Measurements from ENCODE around the gene VPS13D.

The VPS13D gene

DNA sequence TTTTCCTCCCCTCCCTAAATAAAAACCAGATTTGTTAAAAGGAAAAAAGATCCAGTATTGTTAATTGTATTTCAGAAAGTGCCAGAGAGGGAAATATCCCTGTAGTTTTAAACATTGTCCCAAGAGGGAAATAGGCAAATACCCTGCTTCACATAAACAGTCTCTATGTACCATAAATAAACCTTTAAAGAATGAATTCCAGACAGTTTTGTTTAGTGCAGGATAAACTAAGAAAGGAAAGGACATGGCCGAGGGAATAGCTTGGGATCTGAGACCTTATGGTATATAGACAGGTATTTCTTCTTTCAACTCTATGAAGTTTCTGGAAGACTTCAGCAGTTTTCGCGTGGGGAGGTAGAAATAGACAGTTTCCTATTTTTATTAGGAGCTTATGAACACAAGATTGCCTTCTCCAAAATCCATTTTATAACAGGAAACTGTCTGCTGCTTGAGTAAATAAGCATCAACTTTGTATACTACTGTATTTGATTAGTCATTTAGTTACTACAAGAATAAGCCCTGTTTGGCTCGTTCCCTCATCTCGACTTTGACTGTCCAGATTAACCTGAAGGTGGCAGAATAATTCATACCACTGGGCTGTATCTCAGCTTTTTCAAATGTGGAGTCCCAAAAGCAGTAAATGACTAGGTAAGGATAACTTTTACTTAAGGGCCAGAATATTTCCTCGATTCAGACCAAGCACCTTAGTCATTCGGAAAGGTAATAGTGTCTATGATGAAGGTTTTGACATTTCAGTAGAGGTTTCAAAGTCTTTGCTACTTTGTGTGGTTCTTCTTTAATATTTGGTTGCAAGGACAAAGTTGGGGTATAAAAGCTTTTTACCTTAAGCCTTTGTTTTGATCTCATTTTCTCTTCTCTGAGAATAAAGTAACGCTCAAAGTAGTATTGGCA, 177.5 kb downstream of the VPS13D start:
- peaks cover 34% of the 10 kb centered on the region for H3K4me1 ChIP-seq (ENCODE audit: control insufficient read depth, insufficient read depth, low read length)
- no peaks in the 10 kb centered on the region for H3K27me3 ChIP-seq (ENCODE audit: control insufficient read depth, insufficient read depth, low read length)
- H3K9ac ChIP-seq (ENCODE audit: low read length) = no peak overlapping the region

DNA sequence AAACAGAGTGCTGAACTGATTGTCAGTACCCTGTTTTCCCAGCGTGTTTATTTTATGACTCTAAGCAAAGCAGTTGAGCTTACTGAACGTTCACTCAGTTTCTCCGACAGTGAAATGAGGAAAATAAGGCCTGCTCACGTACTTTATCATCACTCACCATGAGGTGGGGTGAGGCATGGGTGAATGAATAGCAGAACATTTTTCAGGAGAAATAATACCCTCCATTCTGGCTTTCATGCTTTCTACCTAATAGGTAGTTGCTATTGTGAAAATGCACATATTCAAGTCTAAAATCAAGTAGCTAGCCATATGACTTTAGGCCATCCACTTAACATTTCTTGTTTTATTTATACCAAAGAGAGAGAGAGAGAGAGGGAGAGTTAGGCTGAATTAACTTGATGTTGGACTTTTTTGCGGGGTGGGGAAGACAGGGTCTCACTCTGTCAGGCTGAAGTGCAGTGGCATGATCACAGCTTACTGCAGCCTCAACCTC, 178.2 kb downstream of the VPS13D start:
- H3K4me1 ChIP-seq (ENCODE audit: control insufficient read depth, insufficient read depth, low read length) = peaks cover 34% of the 10 kb centered on the region
- no peaks in the 10 kb centered on the region for H3K9me3 ChIP-seq (ENCODE audit: control insufficient read depth, low read length)
- no peak overlapping the region for H3K9ac ChIP-seq (ENCODE audit: low read length)
- H3K36me3 ChIP-seq (ENCODE audit: control insufficient read depth, insufficient read depth, low read length) = no peaks in the 10 kb centered on the region
- H3K27me3 ChIP-seq (ENCODE audit: control insufficient read depth, insufficient read depth, low read length) = no peaks in the 10 kb centered on the region
- H3K4me3 ChIP-seq (ENCODE audit: low read length) = no peak overlapping the region

More for the DNA sequence above, 177.5 kb downstream of the VPS13D start:
- Histone ChIP-seq H3K36me3 (ENCODE audit: control insufficient read depth, insufficient read depth, low read length) (no peaks in the 10 kb centered on the region), H3K9me3 (ENCODE audit: control insufficient read depth, low read length) (no peaks in the 10 kb centered on the region), H3K4me3 (ENCODE audit: low read length) (no peak overlapping the region)

DNA sequence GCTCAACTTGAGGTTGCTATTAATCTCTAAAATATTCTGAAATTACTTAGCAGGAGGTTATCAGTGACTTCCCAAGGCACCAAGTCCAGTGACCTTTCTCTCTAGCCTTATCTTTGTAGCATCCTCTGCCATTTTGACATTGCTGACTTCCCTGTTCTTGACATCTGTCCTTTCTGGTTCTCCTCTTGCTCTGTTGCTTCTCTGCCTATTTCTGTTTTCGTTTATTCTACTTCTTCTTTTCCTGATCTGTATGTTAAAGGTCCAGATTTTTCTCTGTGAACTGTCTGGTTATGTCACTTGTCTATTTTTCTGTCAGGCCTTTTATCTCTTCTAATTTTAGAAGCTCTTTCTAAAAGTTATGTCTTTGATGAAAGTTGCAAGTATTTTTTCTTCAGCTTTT, 178.8 kb downstream of the VPS13D start:
- Histone ChIP-seq H3K27me3 (ENCODE audit: control insufficient read depth, insufficient read depth, low read length) (no peaks in the 10 kb centered on the region), H3K9me3 (ENCODE audit: control insufficient read depth, low read length) (no peaks in the 10 kb centered on the region), H3K9ac (ENCODE audit: low read length) (no peak overlapping the region), H3K36me3 (ENCODE audit: control insufficient read depth, insufficient read depth, low read length) (no peaks in the 10 kb centered on the region), H3K4me1 (ENCODE audit: control insufficient read depth, insufficient read depth, low read length) (peaks cover 34% of the 10 kb centered on the region), H3K4me3 (ENCODE audit: low read length) (no peak overlapping the region)

DNA sequence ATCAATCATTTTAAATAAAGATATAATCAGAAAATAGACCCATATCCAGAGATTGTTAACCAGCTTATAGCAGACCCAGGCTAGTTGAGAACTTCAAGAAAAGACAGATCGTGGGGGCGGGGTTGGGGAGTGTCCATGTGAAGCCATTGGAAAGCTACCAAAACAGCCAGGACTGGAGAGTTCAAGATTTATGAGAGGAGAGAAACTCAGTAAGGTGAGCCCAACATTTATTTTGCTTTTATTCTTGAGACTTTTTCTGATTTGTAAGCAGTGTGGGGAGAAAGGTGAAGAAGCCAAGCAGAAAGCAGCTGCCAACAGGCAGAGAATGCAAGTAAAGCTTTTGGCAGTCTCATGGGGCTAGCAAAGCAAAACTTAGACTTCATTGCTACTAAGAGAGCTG, 179.9 kb downstream of the VPS13D start:
- Histone ChIP-seq H3K9ac (ENCODE audit: low read length) (no peak overlapping the region), H3K4me3 (ENCODE audit: low read length) (no peak overlapping the region), H3K4me1 (ENCODE audit: control insufficient read depth, insufficient read depth, low read length) (peaks cover 34% of the 10 kb centered on the region), H3K27me3 (ENCODE audit: control insufficient read depth, insufficient read depth, low read length) (no peaks in the 10 kb centered on the region), H3K9me3 (ENCODE audit: control insufficient read depth, low read length) (no peaks in the 10 kb centered on the region), H3K36me3 (ENCODE audit: control insufficient read depth, insufficient read depth, low read length) (no peaks in the 10 kb centered on the region)

DNA sequence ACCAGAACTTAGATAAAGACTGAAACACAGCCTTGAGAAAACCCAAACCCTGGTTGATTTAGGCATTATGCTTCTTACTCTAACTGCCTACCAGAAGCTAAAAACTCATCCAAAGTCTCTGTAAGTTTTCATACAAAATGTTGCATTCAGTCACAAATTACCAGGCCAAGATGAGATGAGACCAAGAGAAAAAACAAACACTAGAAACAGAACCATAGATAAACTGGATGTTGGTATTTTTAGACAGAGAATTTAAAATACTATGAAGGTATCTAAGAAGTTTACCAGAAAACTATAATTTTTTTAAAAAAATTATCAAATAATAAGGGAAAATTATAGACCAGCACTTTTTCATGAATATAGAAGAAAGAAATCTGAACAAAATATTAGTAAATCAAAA, 180.5 kb downstream of the VPS13D start:
- Histone ChIP-seq H3K9ac (ENCODE audit: low read length) (no peak overlapping the region), H3K36me3 (ENCODE audit: control insufficient read depth, insufficient read depth, low read length) (no peaks in the 10 kb centered on the region), H3K4me1 (ENCODE audit: control insufficient read depth, insufficient read depth, low read length) (peaks cover 28% of the 10 kb centered on the region), H3K27me3 (ENCODE audit: control insufficient read depth, insufficient read depth, low read length) (no peaks in the 10 kb centered on the region), H3K4me3 (ENCODE audit: low read length) (no peak overlapping the region), H3K9me3 (ENCODE audit: control insufficient read depth, low read length) (no peaks in the 10 kb centered on the region)

DNA sequence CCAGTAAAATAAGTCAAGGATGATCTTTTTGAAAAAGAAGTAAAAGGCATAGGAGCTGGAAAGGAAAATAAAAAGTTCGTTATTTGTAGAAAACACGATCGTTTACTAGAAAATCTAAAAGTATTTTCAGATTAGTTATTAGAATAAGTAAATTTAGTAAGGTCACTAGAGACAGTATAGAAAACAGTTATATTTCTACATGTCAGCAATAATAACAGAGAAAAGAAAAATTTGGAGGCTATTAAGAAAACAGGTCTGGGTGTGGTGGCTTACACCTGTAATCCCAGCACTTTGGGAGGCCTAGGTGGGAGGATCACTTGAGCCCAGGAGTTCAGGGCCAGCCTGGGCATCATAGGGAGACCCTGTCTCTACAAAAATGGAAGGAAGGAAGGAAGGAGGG, 181.3 kb downstream of the VPS13D start:
- Histone ChIP-seq H3K9me3 (ENCODE audit: control insufficient read depth, low read length) (no peaks in the 10 kb centered on the region), H3K27me3 (ENCODE audit: control insufficient read depth, insufficient read depth, low read length) (no peaks in the 10 kb centered on the region), H3K4me3 (ENCODE audit: low read length) (no peak overlapping the region), H3K4me1 (ENCODE audit: control insufficient read depth, insufficient read depth, low read length) (peaks cover 21% of the 10 kb centered on the region), H3K9ac (ENCODE audit: low read length) (no peak overlapping the region), H3K36me3 (ENCODE audit: control insufficient read depth, insufficient read depth, low read length) (no peaks in the 10 kb centered on the region)

DNA sequence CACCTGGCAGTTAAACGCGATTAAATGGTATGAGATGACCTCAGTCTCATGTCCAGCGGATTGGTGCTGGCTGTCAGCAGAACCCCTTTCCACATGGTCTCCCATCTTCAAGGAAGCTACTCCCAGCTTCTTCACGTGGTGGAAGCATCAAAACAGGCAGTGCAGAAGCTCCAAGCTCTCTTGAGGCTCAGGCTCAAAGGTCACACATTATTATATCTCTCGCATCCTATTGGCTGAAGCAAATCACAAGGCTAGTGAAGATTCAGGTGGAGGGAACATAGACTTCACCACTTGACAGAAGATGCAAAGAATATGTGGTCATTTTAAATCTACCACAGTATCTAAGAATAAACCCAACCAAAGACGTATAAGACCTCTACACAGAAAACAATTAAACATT, 181.9 kb downstream of the VPS13D start:
- no peaks in the 10 kb centered on the region for H3K27me3 ChIP-seq (ENCODE audit: control insufficient read depth, insufficient read depth, low read length)
- H3K36me3 ChIP-seq (ENCODE audit: control insufficient read depth, insufficient read depth, low read length) = no peaks in the 10 kb centered on the region
- peaks cover 14% of the 10 kb centered on the region for H3K4me1 ChIP-seq (ENCODE audit: control insufficient read depth, insufficient read depth, low read length)
- no peak overlapping the region for H3K9ac ChIP-seq (ENCODE audit: low read length)
- H3K9me3 ChIP-seq (ENCODE audit: control insufficient read depth, low read length) = no peaks in the 10 kb centered on the region
- no peak overlapping the region for H3K4me3 ChIP-seq (ENCODE audit: low read length)

DNA sequence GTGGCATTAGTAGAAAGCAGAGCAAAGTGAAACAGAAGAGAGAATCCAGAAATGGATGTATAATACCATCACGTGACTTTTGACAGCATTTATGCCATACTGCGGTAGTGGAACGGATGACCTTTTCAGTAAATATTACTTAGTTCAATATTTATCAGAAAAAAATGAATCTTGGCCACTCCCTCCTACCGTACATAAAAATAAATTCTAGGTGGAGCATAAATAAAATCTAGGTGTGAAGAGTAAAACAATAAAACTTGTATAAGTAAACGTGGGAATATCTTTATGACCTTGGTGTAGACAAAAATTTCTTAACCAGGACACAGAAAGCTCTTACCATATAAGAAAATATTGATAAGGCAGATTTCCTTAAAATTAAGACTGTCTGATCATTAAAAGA, 182.6 kb downstream of the VPS13D start:
- Histone ChIP-seq H3K36me3 (ENCODE audit: control insufficient read depth, insufficient read depth, low read length) (peaks cover 3% of the 10 kb centered on the region), H3K4me3 (ENCODE audit: low read length) (no peak overlapping the region), H3K4me1 (ENCODE audit: control insufficient read depth, insufficient read depth, low read length) (peaks cover 8% of the 10 kb centered on the region), H3K9me3 (ENCODE audit: control insufficient read depth, low read length) (no peaks in the 10 kb centered on the region), H3K27me3 (ENCODE audit: control insufficient read depth, insufficient read depth, low read length) (no peaks in the 10 kb centered on the region), H3K9ac (ENCODE audit: low read length) (no peak overlapping the region)

DNA sequence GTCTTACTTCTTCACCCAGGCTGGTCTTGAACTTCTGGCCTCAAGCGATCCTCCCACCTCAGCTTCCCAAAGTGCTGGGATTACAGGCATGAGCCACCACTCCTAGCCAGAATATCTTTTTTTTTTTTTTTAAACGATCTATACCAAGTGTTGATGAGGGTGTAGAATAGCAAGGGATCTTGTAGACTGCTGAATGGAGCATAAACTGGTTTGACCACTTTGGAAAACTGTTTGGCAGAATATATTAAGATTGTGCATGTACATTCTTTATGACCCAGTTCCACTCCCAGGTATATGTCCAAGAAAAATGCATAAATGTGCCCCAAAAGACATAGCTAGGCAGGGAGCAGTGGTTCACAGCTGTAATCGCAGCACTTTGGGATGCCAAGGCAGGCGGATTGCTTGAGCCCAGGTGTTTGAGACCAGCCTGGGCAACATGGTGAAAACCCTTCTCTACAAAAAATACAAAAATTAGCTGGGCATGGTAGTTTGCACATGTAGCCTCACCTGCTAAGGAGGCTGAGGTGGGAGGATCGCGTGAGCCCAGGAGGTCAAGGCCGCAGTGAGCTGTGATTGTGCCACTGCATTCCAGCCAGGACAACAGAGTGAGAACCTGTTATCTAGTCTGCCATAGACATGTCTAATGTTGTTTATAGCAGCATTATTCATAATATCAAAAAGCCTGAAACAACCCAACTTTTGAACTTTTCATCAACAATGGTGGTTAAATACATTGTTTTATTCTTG, 184.0 kb downstream of the VPS13D start:
- peaks cover 3% of the 10 kb centered on the region for H3K36me3 ChIP-seq (ENCODE audit: control insufficient read depth, insufficient read depth, low read length)
- H3K9me3 ChIP-seq (ENCODE audit: control insufficient read depth, low read length) = no peaks in the 10 kb centered on the region
- no peaks in the 10 kb centered on the region for H3K4me1 ChIP-seq (ENCODE audit: control insufficient read depth, insufficient read depth, low read length)
- H3K27me3 ChIP-seq (ENCODE audit: control insufficient read depth, insufficient read depth, low read length) = no peaks in the 10 kb centered on the region
- H3K4me3 ChIP-seq (ENCODE audit: low read length) = no peak overlapping the region
- H3K9ac ChIP-seq (ENCODE audit: low read length) = no peak overlapping the region

DNA sequence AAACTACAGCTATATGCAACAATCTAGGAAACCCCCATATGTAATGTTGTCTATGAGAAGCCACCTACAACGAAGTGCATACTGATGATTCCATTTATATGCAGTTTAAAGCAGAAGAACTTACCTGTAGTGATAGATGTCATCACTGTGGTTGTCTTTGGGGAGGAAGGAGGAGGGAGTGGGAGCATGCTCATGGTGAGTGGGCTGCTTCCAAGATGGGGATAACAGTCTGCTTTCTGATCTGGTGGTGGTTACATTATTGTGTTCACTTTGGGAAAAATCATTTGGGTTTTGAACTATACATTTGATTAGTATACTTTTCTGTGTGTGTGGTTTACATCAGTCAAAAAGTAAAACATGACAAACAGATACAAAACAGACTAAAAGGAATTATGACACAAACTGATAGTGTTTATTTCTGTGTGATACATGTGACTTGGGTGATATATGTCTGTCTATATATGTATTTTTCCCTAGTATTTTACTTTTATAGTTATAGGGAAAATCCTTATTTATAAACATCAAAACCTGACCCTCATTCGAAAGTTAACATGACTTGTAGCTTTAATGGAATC, 184.7 kb downstream of the VPS13D start:
- Histone ChIP-seq H3K4me3 (ENCODE audit: low read length) (no peak overlapping the region), H3K36me3 (ENCODE audit: control insufficient read depth, insufficient read depth, low read length) (peaks cover 3% of the 10 kb centered on the region), H3K27me3 (ENCODE audit: control insufficient read depth, insufficient read depth, low read length) (no peaks in the 10 kb centered on the region), H3K4me1 (ENCODE audit: control insufficient read depth, insufficient read depth, low read length) (no peaks in the 10 kb centered on the region), H3K9ac (ENCODE audit: low read length) (no peak overlapping the region), H3K9me3 (ENCODE audit: control insufficient read depth, low read length) (no peaks in the 10 kb centered on the region)

DNA sequence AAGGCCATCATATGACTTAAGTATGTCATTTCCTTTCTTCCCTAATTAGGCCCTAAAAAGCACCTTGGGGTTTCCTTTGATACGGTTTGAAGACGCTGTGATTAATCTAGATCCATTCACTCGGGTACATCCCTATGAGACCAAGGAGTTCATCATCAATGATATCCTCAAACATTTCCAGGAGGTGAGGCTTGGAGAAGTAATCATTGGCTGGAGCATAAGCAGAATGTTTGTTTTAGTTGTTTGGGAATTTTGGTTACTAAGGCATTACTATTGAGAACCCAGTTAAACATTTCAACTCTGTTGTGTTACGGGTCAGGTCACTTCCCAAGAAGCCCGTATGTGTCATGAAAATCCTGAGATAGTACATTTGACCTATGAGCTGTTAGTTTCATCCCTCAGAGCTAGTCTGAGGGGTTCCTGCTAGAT, 185.2 kb downstream of the VPS13D start:
- no peak overlapping the region for H3K4me3 ChIP-seq (ENCODE audit: low read length)
- H3K9ac ChIP-seq (ENCODE audit: low read length) = no peak overlapping the region
- H3K36me3 ChIP-seq (ENCODE audit: control insufficient read depth, insufficient read depth, low read length) = peaks cover 3% of the 10 kb centered on the region
- no peaks in the 10 kb centered on the region for H3K27me3 ChIP-seq (ENCODE audit: control insufficient read depth, insufficient read depth, low read length)
- no peaks in the 10 kb centered on the region for H3K9me3 ChIP-seq (ENCODE audit: control insufficient read depth, low read length)
- H3K4me1 ChIP-seq (ENCODE audit: control insufficient read depth, insufficient read depth, low read length) = no peaks in the 10 kb centered on the region

DNA sequence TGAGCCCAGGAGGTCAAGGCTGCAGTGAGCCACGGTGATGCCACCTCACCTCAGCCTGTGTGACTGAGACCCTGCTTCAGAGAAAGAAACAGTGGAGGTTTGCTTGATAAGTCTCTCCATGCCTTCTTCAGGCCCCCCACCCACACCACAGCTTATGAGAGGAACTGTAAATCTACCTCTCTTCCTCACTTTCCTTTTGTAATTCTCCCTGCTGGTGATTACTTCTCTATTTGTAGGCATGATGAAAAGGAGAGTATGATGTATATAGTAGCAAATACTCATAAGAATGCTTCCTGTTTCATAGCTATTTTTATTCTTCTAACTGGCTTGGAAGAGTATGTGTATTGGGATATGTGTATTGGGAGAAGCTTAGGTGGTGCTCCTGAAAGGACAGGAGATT, 186.3 kb downstream of the VPS13D start:
- Histone ChIP-seq H3K36me3 (ENCODE audit: control insufficient read depth, insufficient read depth, low read length) (peaks cover 3% of the 10 kb centered on the region), H3K4me3 (ENCODE audit: low read length) (no peak overlapping the region), H3K4me1 (ENCODE audit: control insufficient read depth, insufficient read depth, low read length) (no peaks in the 10 kb centered on the region), H3K9ac (ENCODE audit: low read length) (no peak overlapping the region), H3K27me3 (ENCODE audit: control insufficient read depth, insufficient read depth, low read length) (no peaks in the 10 kb centered on the region), H3K9me3 (ENCODE audit: control insufficient read depth, low read length) (no peaks in the 10 kb centered on the region)

Data from mucosa of stomach (tissue), 1 donor.